Adrenal gland (tissue), 5 donors: ENCODE measurements around the gene E4F1.

Source experiments
- POLR2A ChIP-seq, 2 donors: fragments of 450-650 bp; IDR thresholded peaks; one replicate each; pipeline ENCODE4 v1.6.1; 2017; ENCODE audit warnings: antibody characterized with exemption in 2 of 2, mild to moderate bottlenecking in 2 of 2, moderate library complexity in 1 of 2
- TF ChIP-seq, protein P1 (sequence below), 6 experiments: fragments of 450-650 bp in 4 of 6; fragments of 200-600 bp in 2 of 6; sonication (generic) in 1 of 6; IDR thresholded peaks; 1 replicate in 5 of 6; 2 replicates in 1 of 6; pipeline versions ENCODE4 v1.5.1 to v1.8.0; 2016 to 2021; ENCODE audit warnings: antibody characterized with exemption in 6 of 6, mild to moderate bottlenecking in 2 of 6, moderate library complexity in 1 of 6
- donor health status: DM: no; HTN: no; CAD: no.

- TF ChIP-seq, protein P1, sequence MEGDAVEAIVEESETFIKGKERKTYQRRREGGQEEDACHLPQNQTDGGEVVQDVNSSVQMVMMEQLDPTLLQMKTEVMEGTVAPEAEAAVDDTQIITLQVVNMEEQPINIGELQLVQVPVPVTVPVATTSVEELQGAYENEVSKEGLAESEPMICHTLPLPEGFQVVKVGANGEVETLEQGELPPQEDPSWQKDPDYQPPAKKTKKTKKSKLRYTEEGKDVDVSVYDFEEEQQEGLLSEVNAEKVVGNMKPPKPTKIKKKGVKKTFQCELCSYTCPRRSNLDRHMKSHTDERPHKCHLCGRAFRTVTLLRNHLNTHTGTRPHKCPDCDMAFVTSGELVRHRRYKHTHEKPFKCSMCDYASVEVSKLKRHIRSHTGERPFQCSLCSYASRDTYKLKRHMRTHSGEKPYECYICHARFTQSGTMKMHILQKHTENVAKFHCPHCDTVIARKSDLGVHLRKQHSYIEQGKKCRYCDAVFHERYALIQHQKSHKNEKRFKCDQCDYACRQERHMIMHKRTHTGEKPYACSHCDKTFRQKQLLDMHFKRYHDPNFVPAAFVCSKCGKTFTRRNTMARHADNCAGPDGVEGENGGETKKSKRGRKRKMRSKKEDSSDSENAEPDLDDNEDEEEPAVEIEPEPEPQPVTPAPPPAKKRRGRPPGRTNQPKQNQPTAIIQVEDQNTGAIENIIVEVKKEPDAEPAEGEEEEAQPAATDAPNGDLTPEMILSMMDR (IDR thresholded peaks at IDR 0.05), result peak in 3 of 6 experiments; percentile 4 to 13 (median 13)
- TF ChIP-seq POLR2A (IDR thresholded peaks at IDR 0.05), result peak; percentile 83 to 89
Observed at GRCh38 chr16:2205104-2205966, 18.1 kb upstream of the E4F1 start, which contains the start of gene MLST8.
